HEK293T (cell line): ENCODE data around the gene APBA2.

ENCODE experiments used
- BHLHE40 ChIP-seq: fragments of 450-650 bp; IDR thresholded peaks from 2 replicates; pipeline ENCODE4 v1.6.1; 2016; ENCODE audit warnings: mild to moderate bottlenecking, moderate library complexity, borderline replicate concordance
- FOXA1 ChIP-seq: fragments of 450-650 bp; IDR thresholded peaks from 2 replicates; pipeline ENCODE4 v1.6.1; 2016; ENCODE audit warnings: mild to moderate bottlenecking
- FOXK2 ChIP-seq: fragments of 450-650 bp; IDR thresholded peaks from 2 replicates; pipeline ENCODE4 v1.6.1; 2016; ENCODE audit warnings: mild to moderate bottlenecking
- FOXM1 ChIP-seq: fragments of 450-650 bp; IDR thresholded peaks from 2 replicates; pipeline ENCODE4 v1.6.1; 2017; ENCODE audit warnings: mild to moderate bottlenecking, borderline replicate concordance
- L3MBTL2 ChIP-seq: fragments of 450-650 bp; conservative IDR thresholded peaks from 2 replicates; pipeline ENCODE4 v1.6.1; 2016; ENCODE audit warnings: mild to moderate bottlenecking
- LEF1 ChIP-seq: fragments of 450-650 bp; IDR thresholded peaks from 2 replicates; pipeline ENCODE4 v1.6.1; 2017; ENCODE audit warnings: mild to moderate bottlenecking, borderline replicate concordance
- NFRKB ChIP-seq: fragments of 450-650 bp; IDR thresholded peaks from 2 replicates; pipeline ENCODE4 v1.6.1; 2016; ENCODE audit warnings: mild to moderate bottlenecking, moderate library complexity
- PKNOX1 ChIP-seq: fragments of 450-650 bp; IDR thresholded peaks from 2 replicates; pipeline ENCODE4 v1.6.1; 2016
- SP1 ChIP-seq: fragments of 450-650 bp; IDR thresholded peaks from 2 replicates; pipeline ENCODE4 v1.6.1; 2017
- SUZ12 ChIP-seq: fragments of 450-650 bp; IDR thresholded peaks from 2 replicates; pipeline ENCODE4 v1.6.1; 2016; ENCODE audit warnings: mild to moderate bottlenecking
- TARDBP ChIP-seq: fragments of 450-650 bp; IDR thresholded peaks from 2 replicates; pipeline ENCODE4 v1.6.1; 2016

GRCh38 chr15:28993720-28994053, 107.9 kb downstream of the APBA2 start:
- TF ChIP-seq NFRKB (no peak), TARDBP (no peak), BHLHE40 (no peak), SP1 (no peak), FOXM1 (no peak), FOXK2 (no peak), SUZ12 (no peak), FOXA1 (no peak), PKNOX1 (no peak), L3MBTL2 (no peak), LEF1 (no peak)
